Type B pancreatic cell (in vitro differentiated cells): ENCODE results near the gene EIF4A2. TPM values are rescaled to one million over a fixed set of nuclear protein-coding genes. Genes with fewer than 3 reads are reported as not detected.

Experiments used
- DNase-seq: peaks from one replicate; pipeline ENCODE4 v3.0.0; 2021; ENCODE audit warnings: mixed read lengths; ENCODE audit not compliant: unreplicated experiment; ENCODE audit errors: extremely low spot score
- H3K27ac Mint-ChIP-seq: 2 replicates; pipeline ENCODE4 v1.8.0; 2021; ENCODE audit warnings: mild to moderate bottlenecking, mixed read lengths
- H3K27me3 Mint-ChIP-seq: 2 replicates; pipeline ENCODE4 v1.8.0; 2021; ENCODE audit warnings: mixed read lengths
- H3K36me3 Mint-ChIP-seq: 2 replicates; pipeline ENCODE4 v1.8.0; 2021; ENCODE audit warnings: mixed read lengths
- H3K4me1 Mint-ChIP-seq: one replicate; pipeline ENCODE4 v1.8.0; 2021; ENCODE audit warnings: mixed read lengths; ENCODE audit not compliant: unreplicated experiment
- H3K4me3 Mint-ChIP-seq: 2 replicates; pipeline ENCODE4 v1.8.0; 2021; ENCODE audit warnings: mild to moderate bottlenecking, mixed read lengths
- H3K9me3 Mint-ChIP-seq: 2 replicates; pipeline ENCODE4 v1.8.0; 2021; ENCODE audit warnings: mixed read lengths
- total RNA-seq: library from RNA; stranded (reverse); gene quantifications from 2 replicates; pipeline ENCODE4 v1.2.1, GENCODE V29; 2021; ENCODE audit warnings: low replicate concordance
- TF ChIP-seq, protein P1 (sequence below): fragments of 200-600 bp; sonication (generic); conservative IDR thresholded peaks from 2 replicates; pipeline ENCODE4 v1.5.0; 2021; ENCODE audit warnings: antibody characterized with exemption, mild to moderate bottlenecking

Gene EIF4A2
- total RNA-seq, 1 donor from 2014 or later, result 480 TPM

DNA sequence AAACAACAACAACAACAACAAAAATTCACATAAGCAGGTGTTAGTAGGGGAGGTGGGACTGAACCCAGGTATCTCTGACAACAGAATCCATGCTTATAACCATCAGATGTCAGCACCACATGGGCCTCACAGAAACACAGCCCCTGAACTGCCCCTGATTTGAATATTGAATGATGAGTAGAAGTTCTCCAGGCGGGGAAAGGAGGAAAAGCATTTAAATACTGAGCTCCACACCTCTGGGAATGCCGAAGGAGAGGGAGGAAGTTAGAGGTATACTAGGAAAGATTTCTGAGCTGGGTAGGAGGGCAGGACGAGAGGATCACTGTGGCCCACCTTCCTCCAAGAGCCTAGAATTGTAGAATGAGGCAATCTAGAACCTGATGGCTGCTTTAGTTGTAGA, 31.9 kb upstream of the EIF4A2 start:
- H3K4me3 Mint-ChIP-seq, result no peak overlapping the region
- TF ChIP-seq, protein P1, sequence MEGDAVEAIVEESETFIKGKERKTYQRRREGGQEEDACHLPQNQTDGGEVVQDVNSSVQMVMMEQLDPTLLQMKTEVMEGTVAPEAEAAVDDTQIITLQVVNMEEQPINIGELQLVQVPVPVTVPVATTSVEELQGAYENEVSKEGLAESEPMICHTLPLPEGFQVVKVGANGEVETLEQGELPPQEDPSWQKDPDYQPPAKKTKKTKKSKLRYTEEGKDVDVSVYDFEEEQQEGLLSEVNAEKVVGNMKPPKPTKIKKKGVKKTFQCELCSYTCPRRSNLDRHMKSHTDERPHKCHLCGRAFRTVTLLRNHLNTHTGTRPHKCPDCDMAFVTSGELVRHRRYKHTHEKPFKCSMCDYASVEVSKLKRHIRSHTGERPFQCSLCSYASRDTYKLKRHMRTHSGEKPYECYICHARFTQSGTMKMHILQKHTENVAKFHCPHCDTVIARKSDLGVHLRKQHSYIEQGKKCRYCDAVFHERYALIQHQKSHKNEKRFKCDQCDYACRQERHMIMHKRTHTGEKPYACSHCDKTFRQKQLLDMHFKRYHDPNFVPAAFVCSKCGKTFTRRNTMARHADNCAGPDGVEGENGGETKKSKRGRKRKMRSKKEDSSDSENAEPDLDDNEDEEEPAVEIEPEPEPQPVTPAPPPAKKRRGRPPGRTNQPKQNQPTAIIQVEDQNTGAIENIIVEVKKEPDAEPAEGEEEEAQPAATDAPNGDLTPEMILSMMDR, result no peak
- no peaks in the 10 kb centered on the region for H3K9me3 Mint-ChIP-seq
- peaks cover 8% of the 10 kb centered on the region for H3K4me1 Mint-ChIP-seq
- H3K27me3 Mint-ChIP-seq, result peaks cover 4% of the 10 kb centered on the region
- H3K27ac Mint-ChIP-seq, result no peak overlapping the region
- DNase-seq, result no peak
- H3K36me3 Mint-ChIP-seq, result no peaks in the 10 kb centered on the region

DNA sequence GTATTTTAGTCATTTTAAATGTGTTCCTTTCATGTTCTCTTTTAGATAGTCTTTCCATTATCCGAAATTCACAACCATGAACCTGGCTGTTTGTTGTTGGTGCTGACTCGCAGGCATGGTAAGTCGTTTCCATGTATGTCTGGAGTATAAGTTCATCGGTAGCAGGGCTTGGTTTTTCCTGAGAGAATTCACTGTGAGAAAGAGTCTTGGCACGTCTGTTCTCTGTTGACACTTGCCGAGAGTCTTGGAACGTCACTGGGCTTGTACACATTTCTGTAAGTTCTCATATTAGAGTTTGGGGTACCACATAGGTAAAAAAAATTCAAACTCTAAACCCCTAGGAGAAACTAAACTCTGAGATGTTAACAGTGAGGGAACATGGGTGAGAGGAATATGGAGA, 29.4 kb upstream of the EIF4A2 start:
- Mint-ChIP-seq H3K27me3 (peaks cover 9% of the 10 kb centered on the region), H3K36me3 (no peaks in the 10 kb centered on the region), H3K4me1 (peaks cover 7% of the 10 kb centered on the region), H3K27ac (no peak overlapping the region), H3K9me3 (no peaks in the 10 kb centered on the region), H3K4me3 (no peak overlapping the region)
- DNase-seq, result no peak
- TF ChIP-seq, protein P1, result no peak

DNA sequence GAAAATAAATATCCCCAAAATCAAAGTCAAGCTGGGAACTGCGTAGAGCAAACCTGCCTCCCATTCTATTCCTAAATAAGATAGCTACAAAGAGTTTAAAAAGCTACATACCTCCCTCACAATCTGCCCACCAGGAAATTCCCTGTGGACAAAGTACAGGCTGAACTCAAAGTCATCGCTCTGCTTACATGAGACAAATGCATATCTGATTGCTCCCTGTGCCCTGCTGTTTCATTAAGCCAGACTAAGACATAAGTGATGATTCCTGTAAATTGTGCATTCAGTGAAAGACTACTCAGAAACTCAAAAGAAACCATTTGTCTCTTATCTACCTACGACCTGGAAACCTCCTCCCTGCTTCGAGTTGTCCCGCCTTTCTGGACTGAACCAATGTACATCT, 28.5 kb upstream of the EIF4A2 start:
- Mint-ChIP-seq H3K27ac (no peak overlapping the region), H3K4me3 (no peak overlapping the region), H3K27me3 (peaks cover 9% of the 10 kb centered on the region), H3K36me3 (no peaks in the 10 kb centered on the region), H3K4me1 (peaks cover 7% of the 10 kb centered on the region), H3K9me3 (no peaks in the 10 kb centered on the region)
- TF ChIP-seq, protein P1, result no peak
- no peak for DNase-seq

DNA sequence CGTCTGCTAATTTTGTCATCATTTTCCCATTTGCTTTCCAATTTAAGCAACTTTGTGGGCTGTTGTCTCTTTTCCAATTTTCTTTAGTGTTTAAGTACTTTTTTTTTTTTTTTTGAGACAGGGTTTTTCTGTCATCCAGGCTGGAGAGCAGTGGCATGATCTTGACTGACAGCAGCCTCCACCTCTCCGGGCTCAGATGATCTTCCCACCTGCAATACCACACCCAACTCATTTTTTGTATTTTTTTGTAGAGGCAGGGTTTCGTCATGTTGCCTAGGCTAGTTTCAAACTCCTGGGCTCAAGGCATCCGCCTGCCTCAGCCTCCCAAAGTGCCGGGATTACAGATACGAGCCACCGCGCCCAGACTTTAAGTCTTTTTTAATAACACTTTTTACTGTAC, 26.2 kb upstream of the EIF4A2 start:
- peaks cover 9% of the 10 kb centered on the region for H3K27me3 Mint-ChIP-seq
- peak overlapping the region; percentile 68 for H3K27ac Mint-ChIP-seq
- H3K4me3 Mint-ChIP-seq, result no peak overlapping the region
- H3K4me1 Mint-ChIP-seq, result peaks cover 7% of the 10 kb centered on the region
- DNase-seq, result no peak
- no peaks in the 10 kb centered on the region for H3K36me3 Mint-ChIP-seq
- H3K9me3 Mint-ChIP-seq, result no peaks in the 10 kb centered on the region
- TF ChIP-seq, protein P1, result no peak

DNA sequence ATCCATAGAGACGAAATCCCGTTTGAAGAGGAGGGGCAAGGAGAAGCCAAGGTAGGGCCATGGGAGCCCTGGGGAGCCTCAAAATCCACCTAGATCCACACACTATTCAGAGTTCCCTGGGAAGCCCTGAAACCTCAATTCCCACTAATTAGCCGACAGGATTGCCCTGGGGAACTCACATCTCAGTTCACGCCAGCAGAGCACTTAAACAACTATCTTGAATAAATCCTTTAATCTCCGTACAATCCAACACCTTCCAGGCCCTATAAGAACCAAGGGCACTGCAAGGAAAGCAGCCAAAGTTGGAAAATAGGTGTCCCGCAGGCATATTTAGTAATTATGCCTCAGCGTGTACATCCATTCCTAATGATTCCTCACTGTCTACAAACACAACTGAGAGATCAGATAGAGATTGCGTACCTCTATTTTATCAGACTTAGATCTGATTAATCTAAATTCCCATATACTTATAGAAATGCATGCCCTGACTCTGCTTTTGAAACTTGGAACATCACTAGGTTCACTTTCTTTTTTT, 25.6 kb upstream of the EIF4A2 start:
- Mint-ChIP-seq H3K27ac (peak overlapping the region; percentile 68), H3K36me3 (no peaks in the 10 kb centered on the region)
- DNase-seq, result no peak

More for the DNA sequence above, 25.6 kb upstream of the EIF4A2 start:
- TF ChIP-seq, protein P1, result no peak
- Mint-ChIP-seq H3K27me3 (peaks cover 9% of the 10 kb centered on the region), H3K9me3 (no peaks in the 10 kb centered on the region), H3K4me1 (peaks cover 7% of the 10 kb centered on the region), H3K4me3 (no peak overlapping the region)
